ENCODE data around the gene SH2D1A. TPM values are rescaled to one million over a fixed set of nuclear protein-coding genes. Genes with fewer than 3 reads are reported as not detected.

Gene SH2D1A
- total RNA-seq: not detected in 2 replicates

GRCh38 chrX:124346117-124346876, at the start of gene SH2D1A:
Gene SH2D1A (plus strand): TSS chrX:124346563. CDS start chrX:124346643, 80 bp downstream.

GRCh38 chrX:124332481-124333424, 13.6 kb upstream of the SH2D1A start, which contains the start of gene TEX13D:
Gene TEX13D (plus strand): TSS chrX:124332660. CDS start chrX:124332918, 258 bp downstream.

Other genes starting within 250 kb of the SH2D1A start
- not detected in 2 replicates for gene TEX13D, start 13.9 kb upstream of the SH2D1A start, total RNA-seq